ENCODE results near the gene CDS1.
A peak's percentile ranks its signal among the peaks of the same experiment; 100 is the strongest.
"Not testable (repeated sequence)": the region's sequence is repeated elsewhere in the genome, so short reads cannot be mapped to it uniquely, and the experiment has no call there.

The CDS1 gene

DNA sequence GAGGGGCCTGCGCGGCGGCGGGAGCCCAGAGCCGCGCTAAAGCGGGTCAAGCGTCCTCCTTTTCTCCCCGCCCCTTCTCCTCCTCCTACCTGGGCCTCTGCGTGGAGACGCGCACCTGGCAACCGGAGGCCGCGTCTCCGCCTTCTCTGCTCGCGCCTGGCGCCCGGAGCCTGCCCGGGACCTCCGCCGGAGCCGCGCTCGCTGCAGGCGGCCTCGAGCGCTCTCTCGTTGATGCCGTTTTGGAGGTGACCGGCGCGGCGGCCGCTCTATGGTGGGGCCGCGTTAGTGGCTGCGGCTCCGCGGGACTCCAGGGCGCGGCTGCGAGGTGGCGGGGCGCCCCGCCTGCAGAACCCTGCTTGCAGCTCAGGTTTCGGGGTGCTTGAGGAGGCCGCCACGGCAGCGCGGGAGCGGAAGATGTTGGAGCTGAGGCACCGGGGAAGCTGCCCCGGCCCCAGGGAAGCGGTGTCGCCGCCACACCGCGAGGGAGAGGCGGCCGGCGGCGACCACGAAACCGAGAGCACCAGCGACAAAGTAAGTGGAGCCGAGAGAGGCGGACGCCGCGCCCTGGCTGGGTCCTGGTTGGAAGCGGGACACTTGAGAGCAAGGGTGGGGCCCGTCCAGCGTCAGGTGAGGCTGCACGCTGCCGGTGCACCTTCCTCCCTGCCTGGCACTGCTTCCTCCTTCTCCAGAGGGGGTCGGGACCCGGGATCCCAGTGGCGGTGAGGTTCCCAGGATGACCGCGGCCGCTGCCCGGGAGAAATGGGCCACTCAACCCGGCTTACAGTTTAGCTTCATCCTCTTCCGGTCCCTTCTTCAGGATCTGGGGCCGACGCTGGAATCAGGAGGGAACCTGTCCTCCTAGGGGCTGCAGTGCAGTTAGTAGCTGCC, at the start of gene CDS1:
TSS of gene CDS1 (plus strand) at position 140 of the 888 bp plus-strand sequence. CDS start at position 415, 275 bp downstream.
- DNase-seq = no peak

DNA sequence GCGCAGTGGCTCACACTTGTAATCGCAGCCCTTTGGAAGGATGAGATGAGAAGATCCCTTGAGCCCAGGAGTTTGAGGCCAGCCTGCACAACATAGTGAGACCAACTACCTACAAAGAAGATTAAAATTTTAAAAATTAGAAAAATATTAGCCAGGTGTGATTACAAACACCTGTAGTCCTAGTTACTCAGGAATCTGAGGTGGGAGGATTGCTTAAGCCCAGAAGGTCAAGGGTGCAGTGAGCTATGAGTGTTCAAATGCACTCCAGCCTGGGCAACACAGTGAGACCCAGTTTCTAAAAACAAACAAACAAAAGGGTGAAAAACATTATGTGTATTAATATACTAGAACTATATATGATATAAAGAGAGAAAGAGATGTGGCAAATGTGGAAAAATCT, 47.0 kb upstream of the CDS1 start:
- DNase-seq = no peak

DNA sequence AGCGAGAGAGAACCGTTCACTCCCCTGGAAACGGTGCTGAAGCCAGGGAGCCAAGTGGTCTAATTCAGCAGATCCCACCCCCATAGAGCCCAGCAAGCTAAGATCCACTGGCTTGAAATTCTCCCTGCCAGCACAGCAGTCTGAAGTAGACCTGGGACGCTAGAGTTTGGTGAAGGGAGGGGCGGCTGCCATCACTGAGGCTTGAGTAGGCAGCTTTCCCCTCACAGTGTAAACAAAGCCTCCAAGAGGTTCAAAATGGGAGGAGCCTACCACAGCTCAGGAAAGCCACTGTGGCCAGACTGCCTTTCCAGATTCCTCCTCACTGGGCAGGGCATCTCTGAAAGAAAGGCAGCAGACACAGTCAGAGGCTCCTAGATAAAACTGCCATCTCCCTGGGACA, 37.8 kb upstream of the CDS1 start:
- no peak for DNase-seq

DNA sequence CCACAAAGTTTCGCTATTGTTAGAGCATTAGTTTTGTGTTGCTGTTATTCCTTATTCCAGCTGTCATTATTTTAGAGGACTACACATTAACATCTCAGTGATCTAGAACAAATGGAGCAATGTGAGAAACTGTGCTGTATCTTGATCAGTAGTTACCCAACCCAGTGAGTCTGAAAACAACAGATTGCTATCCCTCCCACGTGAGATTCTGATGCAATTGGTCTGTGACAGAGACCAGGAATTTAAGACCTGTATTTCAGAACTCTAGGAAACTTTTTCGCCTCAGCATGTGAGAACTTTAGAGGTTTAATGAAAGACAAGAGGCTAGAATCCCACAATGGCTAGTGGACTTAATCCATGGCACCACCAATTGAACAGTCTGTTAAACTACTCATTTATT, 35.7 kb upstream of the CDS1 start:
- DNase-seq = no peak

DNA sequence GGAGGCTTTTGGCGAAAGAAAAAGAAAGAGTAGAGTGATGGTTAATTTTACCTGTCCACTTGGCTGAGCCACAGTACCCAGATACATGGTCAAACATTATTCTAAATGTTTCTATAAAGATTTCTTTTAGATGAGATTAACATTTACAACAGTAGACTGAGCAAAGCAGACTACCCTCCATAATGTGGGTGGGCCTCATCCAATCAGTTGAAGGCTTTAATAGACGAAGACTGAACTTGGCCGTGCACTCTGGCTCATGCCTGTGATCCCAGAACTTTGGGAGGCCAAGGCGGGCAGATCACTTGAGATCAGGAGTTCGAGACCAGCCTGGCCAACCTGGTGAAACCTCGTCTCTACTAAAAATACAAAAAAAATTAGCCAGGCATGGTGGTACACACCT, 33.7 kb upstream of the CDS1 start:
- DNase-seq = not testable (repeated sequence)

DNA sequence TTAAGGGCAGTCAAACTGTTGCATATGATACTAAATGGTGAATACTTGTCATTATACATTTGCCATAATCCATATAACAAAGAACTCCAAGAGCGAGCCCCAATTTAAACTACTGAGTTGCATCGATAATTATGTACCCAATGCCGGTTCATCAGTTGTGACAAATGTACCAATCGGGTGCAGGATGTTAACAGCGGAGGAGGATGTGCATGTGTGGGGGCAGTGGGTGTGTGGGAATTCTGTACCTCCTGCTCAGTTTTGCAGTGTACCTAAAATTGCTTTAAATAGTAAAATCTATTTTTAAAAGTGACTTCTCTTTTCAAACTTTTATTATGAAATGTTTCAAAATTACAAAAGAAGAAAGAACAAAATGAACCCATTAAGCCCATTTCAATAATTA, 20.8 kb upstream of the CDS1 start:
- DNase-seq = no peak

DNA sequence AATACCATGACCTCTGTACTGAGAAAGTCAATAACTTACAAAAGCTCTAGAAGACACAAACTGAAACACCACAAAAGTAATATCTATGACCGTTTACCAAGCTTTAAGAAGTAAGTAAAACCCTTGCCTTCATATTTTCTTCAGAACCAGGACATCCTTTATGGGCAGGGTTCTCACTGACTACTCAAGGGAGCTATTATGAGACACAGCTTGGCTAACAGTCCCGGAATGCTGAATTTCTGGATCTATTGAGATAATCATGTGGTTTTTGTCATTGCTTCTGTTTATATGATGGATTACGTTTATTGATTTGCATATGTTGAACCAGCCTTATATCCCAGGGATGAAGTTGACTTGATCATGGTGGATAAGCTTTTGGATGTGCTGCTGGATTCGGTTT, 19.9 kb upstream of the CDS1 start:
- DNase-seq = no peak

DNA sequence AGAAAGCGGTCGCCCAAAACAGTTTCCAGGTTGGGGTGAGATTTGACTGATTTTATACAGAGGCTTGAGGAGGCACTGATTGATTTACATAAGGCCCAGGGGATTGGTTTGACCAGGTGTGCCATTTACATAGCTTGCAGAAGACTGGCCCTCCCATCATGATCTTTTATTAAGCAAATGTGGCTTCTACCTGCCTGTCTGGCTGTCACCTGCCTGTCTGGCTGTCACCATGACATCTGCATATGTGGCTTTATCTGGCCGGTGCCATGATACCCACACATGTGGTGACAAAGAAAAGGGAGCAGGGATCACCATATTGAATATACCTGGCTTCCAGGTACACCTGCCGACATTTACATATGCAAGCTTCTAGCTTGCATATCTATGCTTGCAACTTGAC, 17.0 kb upstream of the CDS1 start:
- DNase-seq = no peak

DNA sequence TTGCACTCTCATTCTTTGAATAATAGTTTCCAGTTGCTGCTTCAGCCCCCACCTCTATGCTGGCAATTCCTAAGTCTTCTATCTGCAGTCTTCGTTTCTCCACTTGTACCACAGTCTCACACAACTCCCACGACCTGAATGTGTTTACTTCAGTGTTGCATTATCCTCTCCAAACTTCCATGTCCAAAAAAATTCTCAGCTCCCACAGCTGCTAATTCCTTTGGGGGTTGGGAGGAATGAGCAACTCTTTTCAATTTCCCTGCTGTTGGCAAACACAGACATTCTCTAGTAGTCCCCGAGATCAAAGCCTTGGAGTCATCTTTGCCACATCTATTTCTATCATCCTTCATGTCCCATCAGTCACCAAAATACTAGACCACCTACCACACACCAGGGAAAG, 14.4 kb upstream of the CDS1 start:
- DNase-seq = no peak

DNA sequence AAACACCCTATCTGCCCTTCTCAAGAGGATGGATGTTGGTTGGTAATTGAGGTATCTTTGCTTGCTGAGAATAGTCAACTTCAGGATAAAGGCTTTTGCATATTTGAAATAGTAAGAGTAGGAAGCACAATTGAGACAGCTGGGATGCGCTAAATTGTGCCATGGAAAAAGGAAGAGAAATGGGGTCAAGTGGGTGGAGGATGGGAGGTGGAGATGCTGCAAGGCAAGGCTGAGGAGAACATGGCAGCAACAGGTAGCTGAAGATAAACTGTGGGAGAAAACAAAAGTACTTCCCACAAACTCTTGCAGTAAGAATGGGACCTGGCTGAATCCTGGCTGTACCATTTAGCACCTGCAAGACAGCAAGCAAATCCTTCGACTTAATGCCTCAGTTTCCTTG, 13.9 kb upstream of the CDS1 start:
- DNase-seq = no peak

DNA sequence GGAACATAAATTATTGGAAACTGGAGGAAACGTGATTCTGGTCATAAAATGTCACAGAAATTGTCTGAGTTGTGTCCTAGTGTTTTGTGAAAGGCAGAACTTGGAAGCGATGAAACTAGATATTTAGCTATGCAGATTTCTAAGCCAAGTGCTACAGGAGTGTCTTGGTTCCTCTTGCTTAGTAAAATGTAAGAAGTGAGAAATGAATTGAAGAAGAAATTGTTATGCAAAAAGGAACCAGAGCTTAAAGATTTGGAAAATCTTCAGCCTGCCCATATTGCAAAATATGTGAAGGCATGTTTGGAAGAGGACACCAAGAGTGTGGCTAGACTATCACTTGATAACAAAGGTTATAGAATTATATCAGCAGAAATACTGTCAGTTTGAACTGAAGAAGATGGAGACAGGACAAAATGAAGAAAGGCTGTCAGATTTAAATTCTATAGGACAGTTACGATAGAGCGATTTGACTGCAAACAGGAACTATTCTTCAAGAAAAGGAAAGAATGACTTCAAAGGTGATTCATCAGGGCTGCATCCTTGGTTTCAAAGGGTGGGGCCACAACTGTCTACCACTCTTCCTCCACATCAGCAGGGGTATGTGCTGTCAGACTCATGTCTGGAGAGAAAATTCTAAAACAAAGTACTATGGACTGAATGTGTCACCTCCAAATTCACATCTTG, 9.4 kb upstream of the CDS1 start:
- DNase-seq = no peak

DNA sequence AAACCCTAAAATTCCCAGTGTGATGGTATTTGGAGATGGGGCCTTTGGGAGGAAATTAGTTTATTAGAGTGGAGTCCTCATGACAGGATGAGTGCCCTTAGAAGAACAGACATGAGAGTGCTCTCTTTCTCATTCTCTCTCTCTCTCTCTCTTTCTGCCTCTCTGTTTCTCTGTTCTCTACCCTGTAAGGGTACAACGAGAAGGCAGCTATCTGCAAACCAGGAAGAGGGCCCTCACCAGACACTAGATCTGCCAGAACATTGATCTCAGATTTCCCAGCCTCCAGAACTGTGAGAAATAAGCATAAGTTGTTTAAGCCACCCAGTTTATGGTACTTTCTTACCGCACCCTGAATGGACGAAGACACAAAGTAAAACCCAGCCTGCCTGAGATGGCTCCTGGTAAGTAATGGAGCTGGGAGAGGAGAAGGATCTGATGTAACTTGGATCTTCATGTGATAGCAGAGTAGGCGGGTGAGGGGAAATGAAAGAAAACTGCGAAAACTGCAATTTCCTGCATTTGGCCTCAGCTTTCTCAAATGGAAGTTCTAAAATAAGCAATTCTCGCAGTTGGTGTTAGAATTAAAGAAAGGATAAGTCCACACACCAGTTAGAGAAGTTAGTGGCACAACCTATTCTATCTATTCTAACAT, 8.7 kb upstream of the CDS1 start:
- DNase-seq = no peak

DNA sequence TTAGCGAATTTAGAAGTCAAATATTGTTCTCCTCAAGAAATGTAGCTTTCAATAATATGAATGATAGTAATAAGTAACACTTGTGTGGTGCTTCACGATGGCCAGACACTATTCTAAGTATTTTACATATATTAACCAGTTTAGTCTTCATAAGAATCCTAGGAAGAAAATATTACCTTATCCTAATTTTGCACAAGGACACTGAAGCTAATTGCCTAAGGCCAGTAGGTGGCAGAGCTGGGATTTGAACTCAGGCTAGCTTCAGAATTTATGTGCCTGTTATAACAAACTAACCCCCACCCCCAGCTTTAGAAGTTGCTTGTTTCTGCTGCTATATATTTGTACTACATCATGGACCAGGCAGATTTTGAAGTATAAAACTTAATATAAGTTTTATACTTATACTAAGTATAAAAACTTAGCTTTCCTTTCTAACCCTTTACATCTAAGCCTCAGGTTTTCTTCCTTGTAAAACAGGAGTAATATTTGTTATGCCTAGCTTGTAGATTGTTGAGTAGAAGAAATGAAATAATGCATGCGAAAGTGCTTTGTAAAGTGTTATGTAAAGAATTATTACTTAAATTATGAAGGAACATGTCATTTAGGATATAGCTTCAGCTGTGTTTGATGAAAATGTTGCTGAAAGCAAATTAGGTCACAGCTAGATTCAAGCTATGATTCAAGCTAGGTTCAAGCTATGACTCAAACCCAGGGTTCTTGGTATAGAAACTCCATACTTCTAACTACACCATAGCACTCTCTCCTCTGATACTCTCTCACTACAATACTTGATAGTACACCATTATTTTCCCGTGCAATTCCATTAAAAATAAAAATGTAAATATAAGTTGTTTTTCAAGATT, 4.2 kb upstream of the CDS1 start:
- peak; percentile 42 for DNase-seq

DNA sequence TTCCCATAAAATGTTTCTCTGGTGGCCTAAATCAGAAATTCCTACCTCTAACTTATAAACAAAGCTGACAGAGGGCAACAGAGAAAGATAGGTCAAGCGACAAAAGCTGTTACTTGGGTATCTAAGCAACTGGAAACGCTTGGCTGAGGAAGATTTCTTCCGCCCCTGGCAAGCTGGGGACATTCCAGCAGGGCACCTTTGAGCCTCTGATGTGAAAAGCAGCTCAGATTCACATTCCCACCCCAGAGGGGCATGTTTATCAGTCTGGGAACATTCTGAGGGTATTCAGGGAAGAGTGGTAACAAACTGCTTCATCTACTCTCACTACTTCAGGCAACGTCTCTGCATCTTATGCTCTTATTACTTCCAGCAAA, 3.5 kb upstream of the CDS1 start:
- DNase-seq = no peak

DNA sequence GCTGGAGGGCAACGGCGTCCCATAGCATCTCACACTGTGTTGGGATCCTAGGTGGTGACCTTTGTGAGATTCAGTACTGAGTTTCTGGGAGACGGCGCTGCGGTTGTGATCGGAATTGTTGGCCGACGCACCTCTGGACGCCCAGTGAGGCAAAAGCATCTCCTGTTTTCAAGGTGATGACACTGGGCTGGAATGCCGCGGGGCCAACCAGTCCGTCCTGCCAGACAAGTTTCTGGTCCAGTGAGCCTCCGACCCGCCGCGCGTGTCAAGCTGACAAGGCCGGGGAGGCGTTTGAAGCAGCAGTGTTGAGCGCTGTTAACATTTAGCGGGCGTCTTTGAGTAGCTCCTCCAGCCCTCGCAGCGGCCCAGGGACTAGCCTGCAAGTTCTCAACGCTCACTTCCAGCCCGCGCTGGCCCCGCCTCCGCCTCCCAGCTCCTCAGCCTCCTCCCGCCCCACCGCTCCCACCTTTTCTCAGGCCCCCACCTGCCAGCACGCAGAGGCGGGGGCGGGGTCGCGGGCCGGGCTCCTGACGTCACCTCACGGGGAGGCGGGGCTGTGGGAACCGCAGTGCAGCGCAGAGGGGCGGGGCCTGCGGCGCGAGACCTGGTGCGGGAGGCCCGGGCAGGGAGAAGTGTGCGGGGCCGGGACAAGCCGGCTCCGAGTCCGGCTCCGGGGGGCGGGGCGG, 482 bp upstream of the CDS1 start:
- peak; percentile 50 for DNase-seq

DNA sequence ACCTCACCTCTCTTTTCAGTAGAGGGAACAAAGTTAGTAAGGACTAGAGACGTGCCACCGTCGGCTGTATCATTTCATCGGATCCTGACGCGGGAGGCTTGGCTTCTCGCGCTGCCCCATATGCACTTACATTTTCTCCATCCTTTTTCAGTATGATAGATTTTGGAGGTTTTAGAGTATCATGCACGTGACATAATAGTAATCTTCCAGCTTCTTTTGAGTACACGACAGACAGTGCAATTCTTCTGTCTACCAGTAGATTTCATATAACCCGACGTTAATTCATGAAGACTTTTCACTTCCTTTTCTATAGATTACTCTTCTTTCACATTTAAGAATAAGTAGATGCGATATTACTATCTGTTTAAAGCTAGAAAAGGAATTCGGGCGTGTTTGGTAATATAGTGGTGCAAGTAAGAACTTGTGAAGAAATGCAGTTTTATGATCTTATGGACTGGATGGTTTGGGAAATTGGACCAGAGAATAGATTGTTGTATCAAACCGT, 1.0 kb downstream of the CDS1 start:
- DNase-seq = no peak

DNA sequence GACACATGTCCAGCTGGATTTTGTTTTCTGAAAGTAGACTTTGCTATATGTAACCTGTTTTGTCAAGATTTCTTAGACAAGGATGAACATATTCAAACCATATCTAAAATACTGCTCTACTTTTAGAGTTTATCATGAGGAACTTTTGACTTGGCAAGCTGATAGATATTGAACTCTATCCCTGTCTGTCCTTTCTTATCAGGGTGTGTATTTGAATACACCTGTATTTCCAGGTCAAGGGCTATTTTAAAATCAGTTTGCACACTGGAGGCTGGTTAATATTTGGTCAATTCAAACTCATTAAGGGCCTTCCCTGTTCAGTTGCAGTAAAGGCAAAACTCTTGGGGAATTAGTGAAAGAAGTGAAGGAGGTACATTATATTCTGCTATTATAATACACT, 2.3 kb downstream of the CDS1 start:
- no peak for DNase-seq

DNA sequence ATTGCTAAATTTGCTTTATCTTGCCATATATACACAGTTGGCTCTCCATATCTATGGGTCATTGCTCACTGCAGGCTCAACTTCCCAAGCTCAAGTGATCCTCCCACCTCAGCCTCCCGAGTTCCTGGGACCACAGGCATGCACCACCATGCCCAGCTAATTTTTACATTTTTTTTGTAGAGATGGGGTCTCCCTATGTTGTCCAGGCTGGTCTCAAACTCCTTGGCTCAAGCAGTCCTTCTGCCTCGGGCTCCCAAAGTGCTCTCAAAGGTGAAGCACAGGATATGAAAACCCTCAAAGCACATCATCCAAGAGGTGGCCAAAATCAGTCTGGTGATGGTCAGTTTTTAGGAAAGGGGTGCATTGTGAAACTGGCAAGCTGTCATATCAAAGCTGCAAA, 11.8 kb downstream of the CDS1 start:
- no peak for DNase-seq

DNA sequence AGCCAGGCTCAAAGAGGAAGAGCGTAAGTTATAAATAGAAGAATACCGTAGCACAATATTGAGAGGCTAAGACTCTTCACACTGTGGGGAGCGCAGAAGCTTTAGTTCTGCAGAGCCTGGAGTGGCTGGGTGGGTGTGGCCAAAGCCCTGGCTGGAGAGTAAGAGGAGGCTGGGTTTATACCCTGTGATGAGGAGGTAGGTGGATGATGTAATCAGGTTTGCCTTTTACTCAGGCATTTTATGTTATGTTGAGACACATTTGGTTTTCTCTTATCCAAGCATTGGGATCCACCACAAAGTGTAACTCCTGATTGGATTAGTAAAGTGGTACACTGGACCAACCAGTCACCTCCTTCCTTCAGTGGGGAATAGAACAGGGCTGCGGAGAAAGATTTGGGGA, 13.9 kb downstream of the CDS1 start:
- no peak for DNase-seq

DNA sequence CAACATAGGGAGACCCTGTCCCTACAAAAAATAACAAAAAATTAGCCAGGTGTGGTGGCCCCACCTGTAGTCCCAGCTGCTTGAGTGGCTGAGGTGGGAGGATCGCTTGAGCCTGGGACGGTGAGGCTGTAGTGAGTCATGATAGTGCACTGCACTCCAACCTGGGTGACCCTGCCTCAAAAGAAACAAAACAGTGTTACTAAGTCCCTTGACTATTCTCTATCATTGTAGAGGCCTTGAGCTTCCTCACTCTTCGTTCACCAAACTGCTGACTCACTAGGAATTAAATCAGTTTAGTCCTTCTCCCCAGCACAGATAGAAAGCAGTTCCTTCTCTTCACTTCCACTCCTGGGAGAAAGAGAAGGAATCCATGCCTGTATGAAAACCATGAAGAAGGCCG, 14.5 kb downstream of the CDS1 start:
- DNase-seq = no peak

DNA sequence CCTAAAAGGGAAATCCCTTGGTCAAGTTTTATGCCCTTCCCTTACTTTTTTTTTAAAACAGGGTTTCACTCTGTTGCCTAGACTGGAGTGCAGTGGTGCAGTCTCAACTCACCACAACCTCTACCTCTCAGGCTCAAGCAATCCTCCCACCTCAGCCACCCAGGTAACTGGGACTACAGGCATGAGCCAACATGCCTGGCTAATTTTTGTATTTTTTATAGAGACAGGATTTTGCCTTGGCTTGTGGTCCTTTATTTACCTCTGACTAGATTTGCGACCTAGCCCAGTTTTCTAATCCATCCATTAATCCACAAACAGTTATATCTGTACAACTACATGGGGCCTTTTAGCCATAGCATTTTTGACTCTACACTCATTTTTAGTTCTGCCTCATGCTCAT, 23.7 kb downstream of the CDS1 start:
- DNase-seq = no peak

DNA sequence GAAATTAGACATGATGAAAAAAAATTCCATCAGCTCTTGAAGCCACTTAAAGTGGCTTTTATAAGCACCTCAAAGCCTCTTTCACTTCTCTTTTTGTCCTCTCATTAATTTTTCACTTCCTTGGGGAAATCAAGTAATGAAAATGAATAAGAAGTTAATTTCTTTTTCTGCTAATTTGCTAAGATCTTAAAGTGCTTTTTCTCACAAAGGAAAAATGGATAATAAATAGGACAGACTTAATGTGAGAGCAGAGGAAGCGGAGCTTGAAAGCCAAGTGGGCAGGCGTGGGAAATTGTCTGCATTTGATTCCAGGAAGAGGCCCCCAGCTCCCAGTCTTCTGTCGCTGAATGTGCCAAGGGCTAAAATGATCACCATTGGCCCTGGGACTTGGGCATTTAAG, 28.6 kb downstream of the CDS1 start:
- DNase-seq = no peak
